Hippocampal formation (tissue), 2 donors: Measurements from ENCODE around the gene NOSTRIN.
"Not testable (repeated sequence)": the region's sequence is repeated elsewhere in the genome, so short reads cannot be mapped to it uniquely, and the experiment has no call there.

ENCODE experiments used
- DNase-seq, 2 donors: peaks; one replicate each; lab custom pipeline; 2025; lab: John Stamatoyannopoulos, UW

The NOSTRIN gene

DNA sequence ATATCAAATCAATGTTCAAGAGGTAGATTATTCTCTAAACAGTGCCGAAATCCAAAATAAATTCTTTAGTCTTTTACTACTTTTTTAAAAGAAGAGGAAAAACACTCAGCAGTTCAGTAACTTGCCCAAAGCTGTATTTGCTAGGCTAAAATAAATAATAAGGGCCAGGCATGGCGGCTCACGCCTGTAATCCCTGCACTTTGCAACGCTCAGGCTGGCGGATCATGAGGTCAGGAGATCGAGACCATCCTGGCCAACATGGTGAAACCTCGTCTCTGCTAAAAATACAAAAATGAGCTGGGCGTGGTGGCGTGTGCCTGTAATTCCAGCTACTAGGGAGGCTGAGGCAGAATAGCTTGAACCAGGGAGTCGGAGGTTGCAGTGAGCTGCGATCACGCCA is 79.7 kb downstream of the NOSTRIN start:
- DNase-seq: not testable (repeated sequence)

DNA sequence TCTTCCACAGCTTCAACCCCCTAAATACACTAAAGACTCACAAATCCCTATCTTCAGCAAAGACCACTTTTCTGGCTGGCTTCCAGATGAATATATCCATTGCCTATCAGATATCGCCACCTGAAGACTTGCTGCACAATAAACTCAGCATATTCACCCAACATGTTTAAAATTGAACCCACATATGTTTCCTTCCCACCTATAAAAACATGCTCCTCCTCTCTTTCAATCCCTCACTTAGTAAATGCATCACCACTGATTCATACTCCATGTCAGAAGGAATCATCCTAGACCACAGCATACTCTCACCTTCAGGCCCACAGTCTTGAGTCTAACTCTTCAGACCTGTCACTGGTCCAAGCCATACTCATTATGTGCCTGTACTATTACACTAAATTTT is 82.5 kb downstream of the NOSTRIN start:
- no peak for DNase-seq

DNA sequence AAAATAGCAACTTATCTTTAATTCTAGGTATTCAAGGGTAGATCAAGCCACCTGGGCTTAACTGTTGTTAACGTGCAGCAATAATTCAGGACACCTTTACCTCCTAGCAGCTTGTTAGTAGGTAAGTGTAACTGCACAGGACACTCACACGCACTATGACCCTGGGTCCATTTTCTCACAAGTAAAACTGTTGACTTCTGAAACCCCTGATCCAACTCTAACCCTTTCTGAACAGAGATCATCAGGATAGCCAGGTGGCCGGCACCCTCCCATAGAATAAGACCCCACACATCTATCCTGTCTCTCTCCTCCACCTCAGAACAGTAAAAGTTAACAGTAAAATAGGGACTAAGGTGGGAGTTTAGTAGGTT is 87.2 kb downstream of the NOSTRIN start:
- DNase-seq: no peak

DNA sequence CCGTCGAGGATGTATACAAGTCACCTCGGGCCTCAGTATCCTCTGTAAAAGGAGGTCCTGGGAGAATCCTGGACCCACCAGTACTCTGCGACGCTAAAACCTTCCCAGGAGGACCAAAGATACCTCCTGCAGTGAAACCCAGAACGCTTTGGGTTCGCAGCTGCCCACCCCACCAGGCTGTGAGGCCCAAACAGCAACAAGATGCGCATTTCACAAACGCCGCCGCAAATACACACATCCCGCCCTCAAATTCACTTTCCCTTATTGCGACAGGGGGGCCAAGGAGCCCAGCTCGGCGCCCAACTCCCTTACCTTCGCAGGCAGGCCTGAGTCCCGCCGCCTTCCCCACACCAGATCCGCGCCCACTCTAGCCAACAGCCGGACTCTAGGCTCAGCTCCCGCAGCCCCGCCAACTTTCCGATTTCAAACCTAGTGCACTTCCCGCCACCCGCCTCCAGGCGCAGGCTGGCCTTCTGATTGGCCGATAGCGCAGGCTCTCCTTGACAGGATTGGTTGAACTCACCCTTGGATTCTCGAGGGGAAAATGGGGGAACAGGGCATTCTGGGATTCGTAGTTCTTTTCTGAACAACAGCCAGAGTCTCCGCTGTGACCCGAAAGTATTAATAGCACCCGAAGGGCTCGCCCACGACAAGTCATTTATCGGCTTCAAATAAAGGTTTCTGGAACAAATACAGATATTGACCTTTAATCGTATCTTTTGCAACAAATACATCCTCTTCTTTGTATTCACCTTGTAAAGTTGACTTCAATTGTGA is 87.8 kb downstream of the NOSTRIN start, which contains the start of gene SPC25:
TSS of gene SPC25 (minus strand) at position 425 of the 777 bp plus-strand sequence. CDS start 911 bp downstream, outside the sequence.
- peak; percentile 85 for DNase-seq

DNA sequence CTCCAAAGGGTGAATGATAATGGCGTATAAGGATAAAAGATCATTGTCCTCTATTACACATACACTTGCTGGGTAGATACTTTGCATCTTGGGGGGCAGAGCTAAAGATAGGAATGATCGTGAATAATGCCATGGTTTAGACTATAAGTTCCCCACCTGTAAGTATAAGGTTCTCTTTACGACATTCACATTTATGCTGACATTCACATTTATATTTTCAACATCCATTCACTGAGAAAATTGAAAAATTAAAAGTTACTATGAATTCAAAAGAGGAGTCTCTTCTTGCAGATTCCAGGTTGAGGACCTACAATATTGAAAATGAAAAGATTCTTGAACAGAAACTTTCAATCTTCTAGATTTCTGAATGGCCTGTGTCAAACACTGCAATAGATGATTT is 89.9 kb downstream of the NOSTRIN start:
- no peak for DNase-seq

DNA sequence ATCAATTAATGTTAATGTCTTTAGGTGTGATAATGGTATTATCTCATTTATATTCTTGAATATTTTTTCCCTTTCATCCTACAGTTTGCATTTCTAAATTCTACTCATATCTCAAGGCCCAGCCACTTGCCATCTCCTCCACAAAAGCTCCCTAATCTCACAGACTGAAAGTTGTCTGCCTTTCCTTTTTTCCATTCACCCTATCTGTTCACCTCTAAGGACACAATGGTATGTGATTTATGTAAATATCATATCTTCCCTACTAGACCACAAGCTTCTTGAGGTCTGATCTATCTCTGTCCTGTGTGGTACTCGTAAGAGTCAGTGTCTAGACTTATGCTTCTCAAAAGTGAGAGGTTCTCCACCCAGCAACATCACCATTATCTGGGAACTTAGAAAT is 91.7 kb downstream of the NOSTRIN start:
- DNase-seq: no peak

DNA sequence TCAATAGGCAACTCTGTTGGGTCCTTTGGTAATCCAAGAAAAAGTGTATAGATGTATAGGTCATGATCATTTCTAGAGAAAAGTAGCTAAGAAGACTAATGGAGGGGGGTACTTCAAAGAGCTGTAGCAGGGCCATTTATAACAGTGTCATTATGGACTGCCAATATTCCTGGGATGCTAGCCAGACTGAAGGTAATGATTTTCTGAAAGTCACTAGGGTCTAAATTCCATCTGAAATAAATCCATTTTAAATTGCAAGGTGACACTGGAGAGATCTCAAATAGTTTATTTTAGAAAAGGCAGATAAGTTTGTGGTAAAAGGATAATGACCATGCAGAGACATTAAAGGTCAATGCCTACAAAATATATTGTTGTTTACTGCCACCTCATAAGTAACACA is 92.3 kb downstream of the NOSTRIN start:
- DNase-seq: no peak

GRCh38 chr2:168895771-168896170 is 93.3 kb downstream of the NOSTRIN start:
- no peak for DNase-seq

DNA sequence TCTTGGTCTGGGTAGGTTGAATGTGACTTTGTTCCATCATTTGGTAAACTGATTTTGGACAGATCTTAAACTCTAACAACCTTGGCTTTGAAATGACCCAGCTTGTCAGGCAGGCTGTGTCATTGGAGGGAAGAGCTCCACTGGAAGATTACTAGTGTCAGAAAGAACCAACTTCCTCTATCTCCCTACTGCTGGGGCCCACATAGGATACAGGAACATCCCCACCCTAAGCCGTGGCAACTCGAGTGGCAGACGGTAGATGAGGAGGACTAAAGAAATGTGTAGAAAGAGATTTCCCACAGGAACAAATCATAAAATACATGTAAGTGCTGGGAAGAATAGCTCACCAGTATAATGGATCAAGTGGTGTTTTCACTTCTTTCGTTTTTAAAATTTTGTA is 94.3 kb downstream of the NOSTRIN start:
- no peak for DNase-seq

- no peak for DNase-seq
These were observed 95.0 kb downstream of the NOSTRIN start for GRCh38 chr2:168897449-168897848.

GRCh38 chr2:168901003-168901402 is 98.6 kb downstream of the NOSTRIN start, which contains the start of gene G6PC2:
Gene G6PC2, plus strand, starts transcription at chr2:168901291. Its CDS starts 41 bp downstream, at chr2:168901332.
- DNase-seq: peak in 1 of 2 donors; percentile 48

DNA sequence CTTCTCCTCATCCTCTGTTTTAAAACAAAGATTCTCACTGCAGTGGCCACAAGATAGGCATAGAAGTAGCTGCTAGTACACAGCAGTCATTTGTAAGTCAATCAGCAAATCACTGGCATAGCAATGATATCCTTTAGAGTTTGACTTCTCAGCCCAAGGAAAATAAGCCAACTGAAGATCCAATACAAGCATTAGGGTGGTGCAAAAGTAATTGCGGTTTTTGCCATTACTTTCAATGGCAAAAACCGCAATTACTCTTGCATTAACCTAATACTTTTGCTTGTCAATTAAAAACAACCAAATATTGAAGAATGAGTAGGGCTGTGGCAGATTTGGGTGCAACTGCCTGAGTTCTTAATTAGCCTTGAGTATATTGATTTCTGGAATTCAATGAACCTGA is 101.5 kb downstream of the NOSTRIN start:
- DNase-seq: no peak

- no peak for DNase-seq
These were observed 101.9 kb downstream of the NOSTRIN start for GRCh38 chr2:168904358-168904757.

DNA sequence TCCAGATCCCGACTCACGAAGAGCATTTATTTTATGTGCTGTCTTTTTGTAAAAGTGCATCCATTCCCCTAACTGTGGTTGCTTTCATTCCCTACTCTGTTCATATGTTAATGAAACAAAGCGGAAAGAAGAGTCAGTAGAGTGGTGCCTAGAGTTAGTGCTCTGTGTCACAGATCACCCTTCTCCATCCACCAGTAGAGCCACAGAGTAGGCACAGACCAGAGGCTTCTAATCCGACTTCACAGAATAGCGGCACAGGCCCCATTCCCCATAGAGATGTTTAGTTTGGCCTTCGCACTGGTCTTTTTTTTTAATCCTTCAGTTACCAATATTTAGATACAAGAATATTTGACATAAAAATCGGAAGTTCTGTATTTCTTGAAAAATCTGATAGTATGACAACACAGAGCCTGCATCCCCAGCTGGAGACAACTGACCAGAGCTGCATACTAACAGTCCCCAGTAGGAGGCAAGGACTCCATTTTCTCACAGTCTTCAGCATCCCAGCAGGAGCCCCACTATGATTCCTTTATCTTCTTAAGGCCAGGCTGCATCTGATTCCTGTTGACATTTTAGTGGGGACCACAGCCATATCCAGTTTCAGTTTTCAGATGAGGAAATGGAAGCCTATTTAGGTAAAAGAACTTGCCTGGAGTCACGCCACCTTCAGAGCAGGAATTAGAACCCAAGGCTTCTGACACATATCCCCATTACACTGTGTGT is 105.7 kb downstream of the NOSTRIN start:
- no peak for DNase-seq

DNA sequence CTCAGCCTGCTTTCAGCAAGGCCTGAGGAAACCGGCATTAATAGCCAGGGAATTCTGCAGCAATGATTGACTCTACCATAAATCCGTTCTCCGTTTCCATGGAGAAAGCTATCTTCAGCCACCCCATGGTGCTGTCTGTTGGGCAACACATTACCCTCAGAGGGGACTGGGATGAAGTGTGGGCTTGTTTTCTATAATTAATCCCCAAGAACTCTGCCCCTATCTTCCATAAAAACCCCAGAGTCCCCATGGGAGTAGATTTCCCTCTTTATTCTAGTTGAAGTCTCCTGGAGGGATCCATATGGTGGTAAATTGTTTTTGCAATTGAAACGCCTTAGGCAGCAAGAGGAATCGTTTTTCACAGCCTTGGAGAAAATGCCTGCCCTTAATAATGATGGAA is 107.9 kb downstream of the NOSTRIN start:
- DNase-seq: no peak

GRCh38 chr2:168912466-168912865 is 110.0 kb downstream of the NOSTRIN start:
- peak in 1 of 2 donors; percentile 44 for DNase-seq

DNA sequence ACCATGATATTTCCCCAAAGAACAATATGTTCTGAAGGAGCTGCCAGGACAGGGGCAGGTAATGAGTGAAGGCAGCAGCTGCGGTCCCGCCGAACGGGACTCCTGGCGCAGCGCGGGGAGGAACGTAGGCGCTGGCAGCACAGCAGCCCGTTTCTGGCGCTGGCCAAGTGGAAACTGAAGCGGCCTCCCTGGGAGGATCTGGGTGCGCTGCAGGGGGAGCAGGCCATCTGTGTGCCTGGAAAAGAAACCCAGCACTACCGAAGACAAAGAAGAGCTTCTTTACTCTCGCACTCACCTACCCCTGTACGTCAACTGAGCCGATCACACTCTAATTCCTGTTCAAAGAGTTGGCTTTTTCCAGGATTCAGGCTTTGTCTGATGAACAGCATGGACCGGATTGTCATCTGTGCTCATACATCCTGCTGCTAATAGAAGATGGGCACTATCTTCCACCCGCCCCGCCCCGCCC is 110.5 kb downstream of the NOSTRIN start:
- peak; percentile 32 to 44 for DNase-seq

DNA sequence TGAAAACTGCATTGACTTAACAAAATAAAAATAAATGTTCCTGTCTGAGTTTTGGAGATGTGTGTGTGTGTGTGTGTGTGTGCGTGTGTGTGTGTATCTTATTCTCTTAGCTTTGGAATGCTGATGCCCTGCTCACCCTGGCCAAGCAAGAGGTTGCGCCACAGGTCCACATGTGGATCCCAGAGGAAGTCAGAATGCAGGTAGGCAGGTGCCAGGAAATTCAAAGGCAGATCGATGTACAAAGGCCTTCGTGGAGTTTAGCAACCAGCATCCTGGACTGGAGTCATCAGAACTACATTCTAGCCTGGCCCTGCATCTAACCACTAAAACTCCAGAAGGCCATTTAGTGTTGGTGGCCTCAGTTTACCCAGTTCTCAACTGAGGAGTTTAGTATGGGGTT is 111.1 kb downstream of the NOSTRIN start:
- no peak for DNase-seq
